Transverse colon (tissue), 4 donors: ENCODE results near the gene KBTBD4. TPM values are rescaled to one million over a fixed set of nuclear protein-coding genes. Genes with fewer than 3 reads are reported as not detected.

Source experiments
- DNase-seq: peaks from one replicate; pipeline ENCODE4 v3.0.0-alpha.2; 2019
- H3K27ac ChIP-seq, 4 donors: fragments of 200-600 bp; sonication (generic); 2 replicates each; pipeline ENCODE4 v1.5.1; 2016 to 2018; ENCODE audit warnings: inconsistent platforms in 4 of 4
- H3K27me3 ChIP-seq: fragments of 200-600 bp; sonication (generic); 2 replicates; pipeline ENCODE4 v1.5.1; 2017; ENCODE audit warnings: inconsistent platforms
- H3K36me3 ChIP-seq, 4 donors: fragments of 200-600 bp; sonication (generic); 2 replicates each; pipeline ENCODE4 v1.5.1; 2017 to 2019; ENCODE audit warnings: inconsistent platforms in 4 of 4
- H3K4me1 ChIP-seq, 4 donors: fragments of 200-600 bp; sonication (generic); 2 replicates each; pipeline ENCODE4 v1.5.1; 2017 to 2020; ENCODE audit warnings: inconsistent platforms in 4 of 4
- H3K4me3 ChIP-seq, 4 donors: fragments of 200-600 bp; sonication (generic); 1 replicate in 1 of 4; 2 replicates in 3 of 4; pipeline versions ENCODE4 v1.5.1 to v1.6.1; 2017 to 2019; ENCODE audit warnings: inconsistent platforms in 4 of 4
- H3K9me3 ChIP-seq, 2 donors: fragments of 200-600 bp; sonication (generic); 2 replicates each; pipeline ENCODE4 v1.5.1; 2017 to 2019; ENCODE audit warnings: inconsistent platforms in 2 of 2
- EP300 ChIP-seq: sonication (generic); formaldehyde crosslinking; IDR thresholded peaks from one replicate; pipeline ENCODE4 v1.6.1; 2017; ENCODE audit warnings: antibody characterized with exemption, low read depth
- POLR2A ChIP-seq: fragments of 450-650 bp; IDR thresholded peaks from one replicate; pipeline ENCODE4 v1.6.1; 2016; ENCODE audit warnings: antibody characterized with exemption, mild to moderate bottlenecking, moderate library complexity
- POLR2AphosphoS5 ChIP-seq, 3 donors: sonication (generic); formaldehyde crosslinking; IDR thresholded peaks; one replicate each; pipeline ENCODE4 v1.6.1; 2016; ENCODE audit warnings: antibody characterized with exemption in 3 of 3
- WGBS, 2 donors: methylation state at CpG; one replicate each; pipeline ENCODE4 v1.1.5; 2018; ENCODE audit warnings: low coverage in 1 of 2; 5-methylcytosine and 5-hydroxymethylcytosine counted together
- in situ Hi-C, 4 donors: fragments of 200-750 bp; cut with MboI; loops; one replicate each; pipeline versions ENCODE4 v1.15.0 to v1.15.1; 2017; ENCODE audit warnings: low sequenced_read_pairs in 3 of 4, low pct_ligation_motif_present in 1 of 4, low pct_unique_long_range_greater_than_20kb in 1 of 4
- intact Hi-C: fragments of 100-400 bp; cut with DNase I; formaldehyde crosslinking; loops from one replicate; pipeline ENCODE4 v1.15.1; 2023; ENCODE audit warnings: low total_unique reads
- total RNA-seq, 4 donors: library from RNA; depleted of rRNA; stranded (reverse); fragments of >200 nt; gene quantifications; one replicate each; pipeline ENCODE4 v1.1.0, GENCODE V29; 2016
- TF ChIP-seq, protein P1 (sequence below), 5 experiments: fragments of 200-600 bp in 3 of 5; fragments of 450-650 bp in 2 of 5; sonication (generic) in 3 of 5; IDR thresholded peaks; 1 replicate in 2 of 5; 2 replicates in 3 of 5; pipeline ENCODE4 v1.5.1; 2016 to 2017; ENCODE audit warnings: antibody characterized with exemption in 5 of 5, inconsistent platforms in 3 of 5, mild to moderate bottlenecking in 2 of 5, moderate library complexity in 1 of 5

KBTBD4 gene
- total RNA-seq, 4 donors from 2014 or later: 9.4 to 20.3 (median 16.5) TPM

DNA sequence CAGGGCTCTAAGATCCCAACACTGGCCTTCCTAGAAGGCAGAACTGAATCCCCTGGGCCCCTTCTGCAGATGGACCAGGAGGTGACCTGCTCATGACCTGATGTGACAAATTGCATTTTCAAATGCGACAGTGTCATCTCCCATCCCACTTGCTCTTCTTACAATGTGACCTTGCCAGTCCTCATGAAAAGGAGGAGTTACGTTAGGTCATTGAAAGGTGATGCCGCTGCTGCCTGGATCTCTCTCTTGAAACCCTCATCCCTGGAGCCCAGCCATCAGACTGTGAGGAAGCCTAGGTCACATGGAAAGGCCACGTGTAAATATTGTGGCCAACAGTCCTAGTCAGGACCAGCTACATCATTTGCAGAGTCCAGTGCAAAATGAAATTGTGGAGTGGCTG is 21.1 kb upstream of the KBTBD4 start:
- no peak overlapping the region for H3K4me3 ChIP-seq
- in situ Hi-C loops (no loop called here), intact Hi-C loops (no loop called here)
- DNase-seq: no peak
- no peaks in the 10 kb centered on the region for H3K4me1 ChIP-seq
- H3K36me3 ChIP-seq: no peaks in the 10 kb centered on the region
- no peak overlapping the region for H3K27ac ChIP-seq
- 71% methylated on average over 4 of the region's 4 CpGs; no CpG with 5 or more reads in 1 of the 2 donors for WGBS, 2 donors
- TF ChIP-seq, protein P1, sequence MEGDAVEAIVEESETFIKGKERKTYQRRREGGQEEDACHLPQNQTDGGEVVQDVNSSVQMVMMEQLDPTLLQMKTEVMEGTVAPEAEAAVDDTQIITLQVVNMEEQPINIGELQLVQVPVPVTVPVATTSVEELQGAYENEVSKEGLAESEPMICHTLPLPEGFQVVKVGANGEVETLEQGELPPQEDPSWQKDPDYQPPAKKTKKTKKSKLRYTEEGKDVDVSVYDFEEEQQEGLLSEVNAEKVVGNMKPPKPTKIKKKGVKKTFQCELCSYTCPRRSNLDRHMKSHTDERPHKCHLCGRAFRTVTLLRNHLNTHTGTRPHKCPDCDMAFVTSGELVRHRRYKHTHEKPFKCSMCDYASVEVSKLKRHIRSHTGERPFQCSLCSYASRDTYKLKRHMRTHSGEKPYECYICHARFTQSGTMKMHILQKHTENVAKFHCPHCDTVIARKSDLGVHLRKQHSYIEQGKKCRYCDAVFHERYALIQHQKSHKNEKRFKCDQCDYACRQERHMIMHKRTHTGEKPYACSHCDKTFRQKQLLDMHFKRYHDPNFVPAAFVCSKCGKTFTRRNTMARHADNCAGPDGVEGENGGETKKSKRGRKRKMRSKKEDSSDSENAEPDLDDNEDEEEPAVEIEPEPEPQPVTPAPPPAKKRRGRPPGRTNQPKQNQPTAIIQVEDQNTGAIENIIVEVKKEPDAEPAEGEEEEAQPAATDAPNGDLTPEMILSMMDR (IDR thresholded peaks at IDR 0.05): no peak
- TF ChIP-seq POLR2AphosphoS5 (IDR thresholded peaks at IDR 0.05): no peak
- TF ChIP-seq POLR2A: no peak
- no peak for TF ChIP-seq EP300
- H3K9me3 ChIP-seq: no peaks in the 10 kb centered on the region
- H3K27me3 ChIP-seq: peaks cover 8% of the 10 kb centered on the region

DNA sequence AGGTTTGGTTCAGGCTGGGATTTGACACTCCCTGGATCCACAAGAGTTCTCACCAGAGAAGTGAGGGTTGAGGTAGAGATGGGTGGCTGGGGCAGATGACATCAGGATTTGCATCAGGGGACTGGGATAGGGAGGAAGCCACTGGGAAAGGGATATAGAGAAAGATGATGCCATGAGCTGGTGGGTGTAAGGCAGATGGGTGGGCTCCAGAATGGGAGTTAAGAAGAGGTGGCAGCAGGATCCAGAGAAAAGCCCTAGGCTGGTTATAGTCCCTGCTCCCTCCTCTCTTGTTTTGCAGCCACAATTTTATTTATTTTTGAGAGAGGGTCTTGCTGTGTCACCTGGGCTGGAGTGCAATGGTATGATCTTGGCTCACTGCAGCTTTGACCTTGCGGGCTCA is 17.2 kb upstream of the KBTBD4 start:
- H3K4me3 ChIP-seq: no peak overlapping the region
- TF ChIP-seq POLR2A (no peak), POLR2AphosphoS5 (IDR thresholded peaks at IDR 0.05) (no peak), EP300 (no peak)
- TF ChIP-seq, protein P1 (IDR thresholded peaks at IDR 0.05): no peak
- no peak for DNase-seq
- intact Hi-C loops: no loop called here
- H3K9me3 ChIP-seq: no peaks in the 10 kb centered on the region
- in situ Hi-C loops: no loop called here
- H3K27ac ChIP-seq: no peak overlapping the region
- WGBS, 2 donors: 94% methylated on average over 1 of the region's 1 CpG; no CpG with 5 or more reads in 1 of the 2 donors
- peaks cover 0 to 12% (median 8%) of the 10 kb centered on the region in 4 donors for H3K4me1 ChIP-seq
- H3K36me3 ChIP-seq: no peaks in the 10 kb centered on the region
- H3K27me3 ChIP-seq: peaks cover 44% of the 10 kb centered on the region

DNA sequence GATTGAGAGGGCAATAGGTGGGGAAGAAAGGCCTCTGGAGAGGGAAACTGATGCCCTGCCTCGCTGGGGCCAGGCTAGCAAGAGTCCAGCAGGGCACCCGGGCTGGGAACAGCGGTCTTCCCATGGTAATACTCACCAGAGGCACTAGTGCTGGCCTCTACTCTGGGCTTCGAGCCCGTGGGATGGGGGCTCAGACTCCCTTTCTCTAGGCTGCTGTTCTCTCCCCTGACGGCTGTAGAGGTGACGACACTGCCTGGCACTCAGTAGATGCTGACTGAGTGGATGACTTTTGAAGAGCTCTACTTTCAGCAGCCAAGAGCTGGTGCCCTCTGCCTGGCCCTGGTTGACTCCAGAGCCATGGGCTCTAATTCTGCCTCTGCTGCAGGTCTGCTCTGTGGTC is 16.3 kb upstream of the KBTBD4 start:
- no peak for TF ChIP-seq POLR2A
- no peak for TF ChIP-seq EP300
- TF ChIP-seq, protein P1 (IDR thresholded peaks at IDR 0.05): no peak
- TF ChIP-seq POLR2AphosphoS5 (IDR thresholded peaks at IDR 0.05): no peak
- no peak for DNase-seq
- WGBS, 2 donors: 60% methylated on average over 7 of the region's 7 CpGs; no CpG with 5 or more reads in 1 of the 2 donors
- Histone ChIP-seq H3K4me1 (peaks cover 0 to 12% (median 8%) of the 10 kb centered on the region in 4 donors), H3K9me3 (no peaks in the 10 kb centered on the region), H3K4me3 (no peak overlapping the region), H3K27ac (no peak overlapping the region), H3K27me3 (peaks cover 52% of the 10 kb centered on the region), H3K36me3 (no peaks in the 10 kb centered on the region)
- intact Hi-C loops: no loop called here
- in situ Hi-C loops: no loop called here

DNA sequence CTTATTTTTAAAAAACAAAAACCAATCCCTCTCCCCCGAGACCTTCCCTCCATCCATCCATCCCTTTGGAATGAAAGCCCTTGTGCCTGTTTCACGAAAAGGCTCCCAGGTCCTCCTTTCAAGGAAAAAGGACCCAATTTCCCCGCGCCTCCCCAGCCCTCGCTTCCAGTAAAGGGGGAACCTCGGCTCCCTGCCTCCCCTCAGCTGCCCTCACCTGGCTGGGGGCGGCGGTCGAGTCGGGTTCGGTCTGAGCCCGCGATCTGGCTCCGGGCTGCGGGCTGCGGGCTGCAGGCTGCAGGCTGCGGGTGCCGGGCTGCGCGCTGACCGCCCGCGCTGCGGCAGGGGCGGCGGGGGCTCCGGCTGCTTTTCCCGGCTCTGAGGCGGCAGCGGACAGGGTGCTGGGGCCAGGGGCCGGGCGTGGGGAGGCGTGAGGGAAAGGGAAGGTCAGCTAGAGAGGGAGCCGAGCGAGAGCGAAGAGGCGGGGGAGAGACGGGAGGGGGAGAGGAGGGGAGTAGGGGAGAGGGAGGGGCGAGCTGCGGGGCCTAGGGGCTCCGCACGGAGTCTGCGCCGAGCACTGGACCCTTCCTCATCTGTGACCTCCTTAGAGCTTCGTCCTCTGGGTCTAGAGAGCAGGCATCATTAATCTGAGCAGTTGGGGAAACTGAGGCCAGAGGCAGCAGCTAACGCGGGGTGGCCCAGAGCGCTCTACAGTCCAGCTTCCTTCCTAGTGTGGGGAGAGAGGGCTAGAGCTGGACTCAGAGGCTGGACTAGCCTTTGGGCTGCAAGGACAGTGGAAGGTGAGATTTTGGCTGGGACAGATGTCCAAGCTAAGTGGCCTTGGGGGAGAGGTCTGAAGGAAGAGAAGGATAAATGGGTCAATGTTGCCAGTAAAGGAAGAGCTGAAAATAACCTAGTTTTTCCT is 15.4 kb upstream of the KBTBD4 start, which contains the start of gene C1QTNF4:
C1QTNF4 (minus strand) TSS at position 478 of the 922 bp plus-strand sequence. CDS start 3,601 bp downstream, outside the sequence.
- in situ Hi-C loops (no loop called here), intact Hi-C loops (no loop called here)
- Histone ChIP-seq H3K36me3 (no peaks in the 10 kb centered on the region), H3K9me3 (no peaks in the 10 kb centered on the region), H3K4me1 (peaks cover 0 to 19% (median 8%) of the 10 kb centered on the region in 4 donors), H3K27me3 (peaks cover 60% of the 10 kb centered on the region), H3K27ac (no peak within 1 kb of the TSS), H3K4me3 (peak within 1 kb of the TSS in 2 of 4 donors; percentile 10 to 32)
- TF ChIP-seq, protein P1 (IDR thresholded peaks at IDR 0.05): no peak
- TF ChIP-seq POLR2AphosphoS5 (IDR thresholded peaks at IDR 0.05) (no peak), EP300 (no peak), POLR2A (no peak)
- WGBS, 2 donors: 0 to 12% methylated on average over 2 to 39 of the region's 48 CpGs
- DNase-seq: no peak
